ENCODE results near the gene GFAP.

- TF ChIP-seq GLIS3 (CRISPR knock-in tag; IDR thresholded peaks at IDR 0.05), result no peak
- TF ChIP-seq SNAI2 (CRISPR knock-in tag; IDR thresholded peaks at IDR 0.05), result no peak
- TF ChIP-seq CREB5 (CRISPR knock-in tag; IDR thresholded peaks at IDR 0.05; ENCODE audit: low read depth), result no peak
- TF ChIP-seq, protein P1, sequence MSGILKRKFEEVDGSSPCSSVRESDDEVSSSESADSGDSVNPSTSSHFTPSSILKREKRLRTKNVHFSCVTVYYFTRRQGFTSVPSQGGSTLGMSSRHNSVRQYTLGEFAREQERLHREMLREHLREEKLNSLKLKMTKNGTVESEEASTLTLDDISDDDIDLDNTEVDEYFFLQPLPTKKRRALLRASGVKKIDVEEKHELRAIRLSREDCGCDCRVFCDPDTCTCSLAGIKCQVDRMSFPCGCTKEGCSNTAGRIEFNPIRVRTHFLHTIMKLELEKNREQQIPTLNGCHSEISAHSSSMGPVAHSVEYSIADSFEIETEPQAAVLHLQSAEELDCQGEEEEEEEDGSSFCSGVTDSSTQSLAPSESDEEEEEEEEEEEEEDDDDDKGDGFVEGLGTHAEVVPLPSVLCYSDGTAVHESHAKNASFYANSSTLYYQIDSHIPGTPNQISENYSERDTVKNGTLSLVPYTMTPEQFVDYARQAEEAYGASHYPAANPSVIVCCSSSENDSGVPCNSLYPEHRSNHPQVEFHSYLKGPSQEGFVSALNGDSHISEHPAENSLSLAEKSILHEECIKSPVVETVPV (CRISPR knock-in tag; IDR thresholded peaks at IDR 0.05), result no peak
- TF ChIP-seq ARNTL (CRISPR knock-in tag; IDR thresholded peaks at IDR 0.05; ENCODE audit: borderline replicate concordance, low read depth), result no peak
- no peak for TF ChIP-seq ZC3H10 (CRISPR knock-in tag; IDR thresholded peaks at IDR 0.05)
- TF ChIP-seq, protein P2, sequence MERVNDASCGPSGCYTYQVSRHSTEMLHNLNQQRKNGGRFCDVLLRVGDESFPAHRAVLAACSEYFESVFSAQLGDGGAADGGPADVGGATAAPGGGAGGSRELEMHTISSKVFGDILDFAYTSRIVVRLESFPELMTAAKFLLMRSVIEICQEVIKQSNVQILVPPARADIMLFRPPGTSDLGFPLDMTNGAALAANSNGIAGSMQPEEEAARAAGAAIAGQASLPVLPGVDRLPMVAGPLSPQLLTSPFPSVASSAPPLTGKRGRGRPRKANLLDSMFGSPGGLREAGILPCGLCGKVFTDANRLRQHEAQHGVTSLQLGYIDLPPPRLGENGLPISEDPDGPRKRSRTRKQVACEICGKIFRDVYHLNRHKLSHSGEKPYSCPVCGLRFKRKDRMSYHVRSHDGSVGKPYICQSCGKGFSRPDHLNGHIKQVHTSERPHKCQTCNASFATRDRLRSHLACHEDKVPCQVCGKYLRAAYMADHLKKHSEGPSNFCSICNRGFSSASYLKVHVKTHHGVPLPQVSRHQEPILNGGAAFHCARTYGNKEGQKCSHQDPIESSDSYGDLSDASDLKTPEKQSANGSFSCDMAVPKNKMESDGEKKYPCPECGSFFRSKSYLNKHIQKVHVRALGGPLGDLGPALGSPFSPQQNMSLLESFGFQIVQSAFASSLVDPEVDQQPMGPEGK (CRISPR knock-in tag; IDR thresholded peaks at IDR 0.05; ENCODE audit: borderline replicate concordance), result no peak
- TF ChIP-seq OSR1 (CRISPR knock-in tag; IDR thresholded peaks at IDR 0.05), result no peak
- TF ChIP-seq ZFP30 (CRISPR knock-in tag; IDR thresholded peaks at IDR 0.05), result no peak
- no peak for TF ChIP-seq TSHZ2 (CRISPR knock-in tag; IDR thresholded peaks at IDR 0.05)
- no peak for TF ChIP-seq TOX (CRISPR knock-in tag; IDR thresholded peaks at IDR 0.05; ENCODE audit: borderline replicate concordance)
- TF ChIP-seq ZNF70 (CRISPR knock-in tag; IDR thresholded peaks at IDR 0.05), result no peak
- TF ChIP-seq CSDC2 (CRISPR knock-in tag; IDR thresholded peaks at IDR 0.05), result no peak
Observed at GRCh38 chr17:44878627-44879221, 36.6 kb downstream of the GFAP start.
